ENCODE measurements around the gene PSMD12. TPM values are rescaled to one million over a fixed set of nuclear protein-coding genes. Genes with fewer than 3 reads are reported as not detected.
"Not testable (repeated sequence)": the region's sequence is repeated elsewhere in the genome, so short reads cannot be mapped to it uniquely, and the experiment has no call there.

The PSMD12 gene
- total RNA-seq, 2 donors from 2014 or later = 83.0 to 112 TPM

- no peak overlapping the region for H3K27ac Mint-ChIP-seq
- no peak overlapping the region for H3K4me3 Mint-ChIP-seq
- no peaks in the 10 kb centered on the region for H3K36me3 Mint-ChIP-seq (ENCODE audit: low read depth)
- peaks cover 5% of the 10 kb centered on the region for H3K27me3 Mint-ChIP-seq
- H3K4me1 Mint-ChIP-seq = no peaks in the 10 kb centered on the region
- no peak for ATAC-seq (replicated peaks)
- no peaks in the 10 kb centered on the region for H3K9me3 Mint-ChIP-seq
Measured at GRCh38 chr17:67326440-67326839, 39.9 kb downstream of the PSMD12 start.

DNA sequence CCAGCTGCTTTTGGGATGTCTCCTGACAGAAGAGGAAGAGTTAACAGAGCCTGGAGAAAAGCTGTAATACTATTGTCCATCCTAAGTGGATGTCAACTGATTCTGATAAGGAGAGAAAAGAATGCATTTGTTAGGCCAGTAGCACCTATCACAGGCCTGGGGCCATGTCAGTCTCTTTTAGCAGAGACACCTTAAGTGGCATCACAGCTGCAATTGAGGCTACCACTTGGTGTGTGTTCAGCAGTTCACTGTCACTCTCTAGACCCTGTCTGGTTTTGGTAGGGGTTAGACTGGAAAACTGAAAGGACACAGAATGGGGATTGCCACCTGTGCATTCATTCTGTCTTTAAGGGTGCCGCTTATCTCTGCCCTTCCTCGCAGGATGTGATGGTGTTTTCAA, 42.0 kb downstream of the PSMD12 start:
- peaks cover 5% of the 10 kb centered on the region for H3K27me3 Mint-ChIP-seq

DNA sequence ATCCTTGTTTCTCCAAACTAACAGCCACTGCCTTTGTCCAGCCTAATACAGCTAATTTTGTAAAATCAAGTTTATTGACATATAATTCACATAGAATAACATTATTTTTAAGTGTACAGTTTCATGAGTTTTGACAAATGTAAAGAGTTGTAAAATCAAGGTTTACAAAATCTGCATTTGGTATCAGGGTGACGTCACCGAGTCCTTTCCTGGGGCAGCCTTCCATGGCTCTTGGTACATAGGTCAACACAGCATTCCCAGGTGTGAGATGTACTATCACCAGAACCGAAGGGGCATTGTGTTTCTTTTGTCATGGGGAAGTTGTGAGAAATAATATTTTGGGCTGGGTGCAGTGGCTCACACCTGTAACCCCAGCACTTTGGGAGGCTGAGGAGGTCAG, 42.9 kb downstream of the PSMD12 start:
- Mint-ChIP-seq H3K36me3 (ENCODE audit: low read depth) (no peaks in the 10 kb centered on the region), H3K9me3 (no peaks in the 10 kb centered on the region), H3K27me3 (peaks cover 4% of the 10 kb centered on the region), H3K4me1 (no peaks in the 10 kb centered on the region), H3K4me3 (no peak overlapping the region), H3K27ac (no peak overlapping the region)
- no peak for ATAC-seq (replicated peaks)

More for the DNA sequence above, 42.0 kb downstream of the PSMD12 start:
- Mint-ChIP-seq H3K4me1 (no peaks in the 10 kb centered on the region), H3K36me3 (ENCODE audit: low read depth) (no peaks in the 10 kb centered on the region), H3K27ac (no peak overlapping the region), H3K4me3 (no peak overlapping the region), H3K9me3 (no peaks in the 10 kb centered on the region)
- ATAC-seq (replicated peaks) = no peak

- no peak overlapping the region for H3K27ac Mint-ChIP-seq
- H3K9me3 Mint-ChIP-seq = no peaks in the 10 kb centered on the region
- no peak for ATAC-seq (replicated peaks)
- no peaks in the 10 kb centered on the region for H3K4me1 Mint-ChIP-seq
- H3K36me3 Mint-ChIP-seq (ENCODE audit: low read depth) = no peaks in the 10 kb centered on the region
- peaks cover 3% of the 10 kb centered on the region for H3K27me3 Mint-ChIP-seq
- no peak overlapping the region for H3K4me3 Mint-ChIP-seq
Measured at GRCh38 chr17:67322042-67322787, 44.2 kb downstream of the PSMD12 start.

- not testable (repeated sequence) for H3K27me3 Mint-ChIP-seq; ATAC-seq (replicated peaks); H3K4me1 Mint-ChIP-seq
Measured at GRCh38 chr17:67321486-67321885, 44.9 kb downstream of the PSMD12 start.

DNA sequence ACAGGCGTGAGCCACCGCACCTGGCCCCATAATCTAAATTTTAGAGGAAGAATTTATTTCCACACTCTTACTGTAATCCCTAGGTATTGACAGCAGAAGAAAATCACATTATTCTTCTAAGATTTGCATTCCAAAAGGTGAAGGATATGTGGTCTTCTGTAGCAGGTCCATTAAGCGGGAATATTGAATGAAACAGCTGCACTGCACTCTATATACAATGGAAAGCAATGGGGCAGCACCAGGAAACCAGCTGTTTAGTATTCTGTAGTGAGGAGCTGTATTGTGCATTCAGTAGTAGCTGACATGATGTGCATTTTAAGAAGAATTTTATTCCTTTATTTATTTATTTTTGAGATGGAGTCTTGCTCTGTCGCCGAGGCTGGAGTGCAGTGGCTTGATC, 49.6 kb downstream of the PSMD12 start:
- no peak for ATAC-seq (replicated peaks)
- no peak overlapping the region for H3K4me3 Mint-ChIP-seq
- H3K27ac Mint-ChIP-seq = no peak overlapping the region
- no peaks in the 10 kb centered on the region for H3K4me1 Mint-ChIP-seq
- H3K9me3 Mint-ChIP-seq = no peaks in the 10 kb centered on the region
- H3K36me3 Mint-ChIP-seq (ENCODE audit: low read depth) = no peaks in the 10 kb centered on the region
- peaks cover 6% of the 10 kb centered on the region for H3K27me3 Mint-ChIP-seq

More at GRCh38 chr17:67321486-67321885, 44.9 kb downstream of the PSMD12 start:
- H3K36me3 Mint-ChIP-seq (ENCODE audit: low read depth); H3K4me3 Mint-ChIP-seq; H3K27ac Mint-ChIP-seq; H3K9me3 Mint-ChIP-seq: not testable (repeated sequence)

GRCh38 chr17:67315865-67316264, 50.5 kb downstream of the PSMD12 start:
- H3K27ac Mint-ChIP-seq = no peak overlapping the region
- H3K36me3 Mint-ChIP-seq (ENCODE audit: low read depth) = no peaks in the 10 kb centered on the region
- ATAC-seq (replicated peaks) = no peak
- H3K4me1 Mint-ChIP-seq = no peaks in the 10 kb centered on the region
- peaks cover 7% of the 10 kb centered on the region for H3K27me3 Mint-ChIP-seq
- no peaks in the 10 kb centered on the region for H3K9me3 Mint-ChIP-seq
- no peak overlapping the region for H3K4me3 Mint-ChIP-seq

DNA sequence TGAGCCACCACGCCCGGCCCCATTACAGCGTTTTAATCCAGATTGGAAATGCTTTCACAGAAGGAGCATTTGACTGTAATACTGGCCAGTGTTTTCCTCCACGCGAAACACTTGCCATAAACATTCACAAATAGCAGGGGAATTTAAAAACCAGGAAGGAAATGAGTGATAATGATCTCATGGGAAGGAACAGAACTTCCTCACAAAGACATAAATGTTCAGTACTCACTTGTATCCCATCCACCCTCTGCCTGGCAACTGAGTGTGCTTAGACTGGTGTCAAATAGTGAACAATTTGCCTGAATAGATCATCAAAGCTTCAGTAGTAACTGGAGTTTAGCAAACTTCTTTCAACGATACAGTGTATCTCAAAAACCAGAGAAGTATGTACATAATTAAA, 54.1 kb downstream of the PSMD12 start:
- no peaks in the 10 kb centered on the region for H3K36me3 Mint-ChIP-seq (ENCODE audit: low read depth)
- H3K27ac Mint-ChIP-seq = no peak overlapping the region
- no peak for ATAC-seq (replicated peaks)
- H3K9me3 Mint-ChIP-seq = no peaks in the 10 kb centered on the region
- H3K4me1 Mint-ChIP-seq = no peaks in the 10 kb centered on the region
- no peak overlapping the region for H3K4me3 Mint-ChIP-seq
- peaks cover 9% of the 10 kb centered on the region for H3K27me3 Mint-ChIP-seq

DNA sequence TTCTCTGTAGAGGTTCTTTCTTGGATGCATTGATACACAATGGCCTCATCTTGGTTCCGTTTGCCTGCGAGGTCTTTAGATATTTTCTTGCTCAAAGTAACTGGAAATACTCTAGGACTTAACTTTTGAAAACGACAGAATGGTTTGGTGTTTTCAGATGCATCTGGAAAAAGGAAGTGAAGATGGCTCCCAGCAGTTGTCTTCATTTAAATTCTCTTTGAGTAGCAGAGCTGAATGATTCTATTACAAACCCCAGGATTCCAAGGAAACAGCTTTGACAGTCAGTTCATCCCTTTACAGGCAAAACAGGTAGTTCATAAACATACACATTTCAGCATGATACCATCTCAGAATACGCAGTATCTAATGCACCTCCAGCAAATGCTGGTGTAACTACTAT, 54.8 kb downstream of the PSMD12 start:
- Mint-ChIP-seq H3K4me3 (no peak overlapping the region), H3K4me1 (no peaks in the 10 kb centered on the region), H3K9me3 (no peaks in the 10 kb centered on the region)

DNA sequence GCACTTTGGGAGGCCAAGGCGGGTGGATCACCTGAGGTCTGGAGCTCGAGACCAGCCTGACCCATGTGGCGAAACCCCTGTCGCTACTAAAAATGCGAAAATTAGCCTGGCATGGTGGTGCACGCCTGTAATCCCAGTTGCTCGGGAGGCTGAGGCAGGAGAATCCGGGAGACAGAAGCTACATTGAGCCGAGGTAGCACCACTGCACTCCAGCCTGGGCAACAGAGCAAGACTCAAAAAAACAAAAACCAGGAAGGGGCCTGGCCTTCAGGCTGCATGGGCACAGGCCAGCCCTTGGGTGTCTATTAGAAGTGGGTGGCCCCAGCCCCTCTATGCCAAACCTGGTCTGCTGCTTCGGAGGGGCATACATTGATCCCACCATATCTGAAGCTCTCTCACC, 56.0 kb downstream of the PSMD12 start:
- Mint-ChIP-seq H3K9me3 (no peaks in the 10 kb centered on the region), H3K36me3 (ENCODE audit: low read depth) (no peaks in the 10 kb centered on the region), H3K4me1 (no peaks in the 10 kb centered on the region), H3K27me3 (peaks cover 4% of the 10 kb centered on the region), H3K4me3 (no peak overlapping the region), H3K27ac (no peak overlapping the region)
- no peak for ATAC-seq (replicated peaks)

More for the DNA sequence above, 54.8 kb downstream of the PSMD12 start:
- H3K27ac Mint-ChIP-seq = no peak overlapping the region
- ATAC-seq (replicated peaks) = no peak
- H3K36me3 Mint-ChIP-seq (ENCODE audit: low read depth) = no peaks in the 10 kb centered on the region
- peaks cover 9% of the 10 kb centered on the region for H3K27me3 Mint-ChIP-seq

GRCh38 chr17:67305446-67306235, 60.7 kb downstream of the PSMD12 start:
- not testable (repeated sequence) for H3K4me3 Mint-ChIP-seq; H3K27me3 Mint-ChIP-seq; H3K9me3 Mint-ChIP-seq; H3K27ac Mint-ChIP-seq; H3K4me1 Mint-ChIP-seq; H3K36me3 Mint-ChIP-seq (ENCODE audit: low read depth); ATAC-seq (replicated peaks)

DNA sequence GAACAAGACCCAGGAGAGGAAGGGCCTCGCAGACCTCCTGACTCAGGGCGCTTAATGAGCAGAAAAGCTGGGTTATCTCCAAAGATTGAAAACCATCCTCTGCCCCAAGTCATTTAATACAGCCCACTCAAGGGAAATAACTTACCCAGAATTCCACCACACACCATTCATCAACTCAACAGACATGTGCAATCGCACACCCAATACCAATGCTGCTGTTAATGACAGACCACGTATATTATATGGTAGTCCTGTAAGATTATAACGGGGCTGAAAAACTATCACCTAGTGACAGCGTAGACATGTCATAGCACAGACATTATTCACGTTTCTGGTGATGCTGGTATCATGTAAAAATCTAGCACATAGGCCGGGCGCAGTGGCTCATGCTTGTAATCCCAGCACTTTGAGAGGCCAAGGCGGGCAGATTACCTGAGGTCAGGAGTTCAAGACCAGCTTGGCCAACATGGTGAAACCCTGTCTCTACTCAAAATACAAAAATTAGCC, 68.9 kb downstream of the PSMD12 start:
- Mint-ChIP-seq H3K4me3 (no peak overlapping the region), H3K27me3 (no peaks in the 10 kb centered on the region), H3K27ac (no peak overlapping the region), H3K4me1 (no peaks in the 10 kb centered on the region), H3K9me3 (no peaks in the 10 kb centered on the region), H3K36me3 (ENCODE audit: low read depth) (no peaks in the 10 kb centered on the region)
- no peak for ATAC-seq (replicated peaks)

GRCh38 chr17:67294451-67295199, 71.8 kb downstream of the PSMD12 start:
- Mint-ChIP-seq H3K4me3 (no peak overlapping the region), H3K27ac (no peak overlapping the region), H3K4me1 (no peaks in the 10 kb centered on the region), H3K36me3 (ENCODE audit: low read depth) (no peaks in the 10 kb centered on the region), H3K27me3 (no peaks in the 10 kb centered on the region), H3K9me3 (no peaks in the 10 kb centered on the region)
- ATAC-seq (replicated peaks) = no peak
